ENCODE results near the gene IFI27L1.

IFI27L1 gene

DNA sequence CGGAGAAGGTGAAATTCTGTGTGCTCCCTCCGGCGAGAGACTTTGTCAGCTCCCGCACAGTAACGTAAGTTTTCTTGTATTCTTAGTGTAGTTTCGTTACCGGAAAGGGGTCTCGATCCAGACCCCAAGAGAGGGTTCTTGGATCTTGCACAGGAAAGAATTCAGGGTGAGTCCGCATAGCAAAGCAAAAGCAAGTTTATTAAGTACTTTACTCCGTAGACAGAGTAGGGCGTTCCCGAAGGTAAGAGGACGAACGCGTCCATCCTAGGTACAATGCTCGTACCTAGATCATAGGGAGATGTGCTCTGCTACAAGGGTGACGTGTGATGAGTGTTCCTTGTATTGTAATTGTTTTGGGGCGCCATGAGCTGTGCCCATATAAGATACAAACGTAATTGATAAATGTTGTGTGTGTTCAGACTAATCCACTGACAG is 293 bp downstream of the IFI27L1 start:
- no peak for DNase-seq

DNA sequence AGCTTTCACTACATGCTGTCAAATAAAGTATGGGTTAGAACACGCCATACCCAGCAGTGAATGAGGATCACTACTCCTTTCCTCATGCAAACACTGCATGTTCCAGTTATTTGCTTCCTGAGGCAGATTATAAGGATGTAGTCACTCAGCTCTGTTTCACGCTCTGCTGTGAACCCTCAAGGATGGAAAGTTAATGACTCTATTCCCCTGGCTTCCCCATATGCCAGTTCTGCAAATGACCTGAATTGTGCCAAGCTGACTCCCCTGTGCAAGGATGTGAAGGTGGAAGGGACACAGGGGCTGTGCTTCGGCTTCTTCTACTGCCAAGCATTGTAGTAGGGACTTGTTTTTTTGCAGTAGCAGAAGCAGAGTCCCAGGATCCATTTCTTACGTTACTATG is 6.8 kb downstream of the IFI27L1 start:
- no peak for DNase-seq

DNA sequence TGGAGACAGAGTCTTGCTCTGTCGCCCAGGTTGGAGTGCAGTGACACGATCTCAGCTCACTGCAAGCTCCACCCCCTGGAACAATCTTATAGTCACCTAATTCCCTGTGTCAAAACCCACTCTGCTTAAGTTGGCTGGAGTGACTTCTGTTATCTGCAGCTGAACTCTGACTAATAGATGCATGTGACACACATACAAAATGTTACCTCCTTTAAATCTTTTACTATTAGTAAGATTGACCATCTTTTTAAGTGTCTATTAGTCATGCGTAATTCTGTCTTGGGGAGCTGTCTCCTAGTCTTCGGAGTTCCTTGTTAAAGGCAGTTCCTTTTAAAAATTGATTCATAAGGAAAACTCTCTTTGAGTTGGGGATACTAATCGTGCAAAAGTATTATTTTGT is 7.4 kb downstream of the IFI27L1 start:
- no peak for DNase-seq

DNA sequence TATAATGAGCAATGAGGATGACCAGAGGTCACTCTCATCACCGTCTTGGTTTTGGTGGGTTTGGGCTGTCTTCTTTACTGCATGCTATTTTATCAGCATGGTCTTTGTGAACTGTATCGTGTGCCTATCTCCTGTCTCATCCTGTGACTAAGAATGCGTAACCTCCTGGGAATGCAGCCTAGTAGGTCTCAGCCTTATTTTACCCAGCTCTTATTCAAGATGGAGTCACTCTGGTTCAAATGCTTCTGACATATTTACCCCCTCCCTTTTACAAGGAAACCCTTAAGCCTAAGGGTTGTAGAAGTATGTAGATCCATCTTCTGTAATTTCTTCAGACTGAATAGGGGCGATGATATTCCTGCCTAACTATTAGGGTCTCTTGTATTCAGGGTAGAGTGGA is 8.4 kb downstream of the IFI27L1 start:
- DNase-seq, result no peak

DNA sequence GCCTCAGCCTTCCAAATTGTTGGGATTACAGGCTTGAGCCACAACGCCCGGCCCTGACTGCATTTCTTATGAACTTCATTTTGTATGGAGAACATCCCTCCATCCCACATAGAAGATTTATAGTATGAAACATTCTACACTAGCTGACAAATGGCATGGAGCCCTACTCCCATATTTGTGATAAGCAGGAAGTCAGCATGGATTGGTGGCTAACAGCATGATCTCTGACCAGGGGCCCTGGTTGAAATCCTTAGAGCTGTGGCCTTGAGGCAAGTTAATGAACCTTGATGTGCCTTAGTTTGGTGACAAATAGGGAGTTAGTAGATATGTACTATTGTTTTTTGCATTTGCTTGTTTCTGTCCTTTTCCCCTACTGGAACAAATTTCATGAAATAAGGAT is 12.3 kb downstream of the IFI27L1 start:
- no peak for DNase-seq

DNA sequence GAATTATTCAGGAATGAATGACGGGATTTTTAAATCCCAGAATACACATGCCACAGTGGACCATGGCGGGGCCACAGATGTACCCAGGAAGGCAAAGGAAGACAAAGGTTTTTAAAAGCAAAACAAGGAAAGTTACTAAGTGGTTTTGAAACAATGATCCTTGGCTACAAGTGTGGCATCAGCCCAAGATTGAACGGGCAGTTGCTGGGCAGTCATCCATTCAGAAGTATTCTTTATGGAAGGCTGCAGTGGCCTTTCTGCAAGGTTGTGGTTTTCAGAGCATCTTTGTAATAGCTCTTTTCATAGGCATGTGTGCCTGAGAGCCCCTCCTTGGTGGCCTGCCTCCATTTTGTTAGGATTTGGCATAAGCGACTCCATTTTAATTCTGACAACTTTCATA is 16.0 kb downstream of the IFI27L1 start:
- DNase-seq, result no peak

DNA sequence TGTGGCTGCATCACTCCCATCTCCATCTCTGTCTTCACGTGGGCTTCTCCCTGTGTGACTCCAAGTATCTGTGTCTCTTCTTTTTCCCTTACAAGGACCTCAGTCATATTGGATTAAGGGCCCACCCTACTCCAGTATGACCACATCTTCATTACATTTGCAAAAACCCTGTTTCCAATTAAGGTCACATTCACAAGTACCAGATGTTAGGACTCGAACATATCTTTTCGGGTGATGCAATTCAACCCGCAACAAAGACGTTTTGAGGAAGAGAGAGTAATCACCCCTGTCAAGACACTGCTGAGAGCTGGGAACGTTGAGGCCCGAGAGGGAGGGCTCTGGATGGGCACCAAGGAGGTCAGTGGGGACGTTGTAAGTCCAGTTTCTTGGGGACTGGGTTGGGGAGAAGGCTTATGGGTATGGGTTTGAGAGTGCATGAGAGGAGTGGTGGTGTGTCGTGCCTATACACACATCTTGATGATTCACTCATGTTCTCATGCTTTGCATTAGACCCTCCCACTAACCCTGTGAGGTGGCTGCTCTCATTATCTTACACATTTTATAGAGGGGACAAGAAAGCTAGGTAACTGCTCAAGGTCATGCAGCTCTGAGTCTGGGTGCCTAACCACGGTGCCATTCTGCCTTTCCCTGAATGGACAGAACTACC is 17.3 kb downstream of the IFI27L1 start:
- DNase-seq, result no peak

DNA sequence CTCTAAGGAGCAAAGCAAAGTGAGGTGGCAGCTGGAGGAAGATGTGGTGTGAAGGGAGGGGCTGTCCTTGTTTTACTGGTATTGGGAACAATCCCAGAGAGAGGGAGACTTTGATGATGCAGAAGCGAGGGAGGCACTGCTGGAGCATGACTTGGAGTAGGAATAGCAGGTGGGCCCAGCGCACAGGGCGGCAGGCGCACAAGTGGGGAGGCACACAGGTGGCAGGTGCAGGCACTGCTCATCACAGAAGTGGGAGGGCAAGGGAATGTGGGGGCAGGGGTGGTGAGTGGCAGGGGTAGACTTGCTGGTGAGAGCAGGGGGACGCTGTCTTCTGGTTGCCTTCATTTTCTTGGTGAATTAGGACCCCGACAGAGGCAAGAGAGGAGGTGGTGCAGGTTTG is 17.9 kb downstream of the IFI27L1 start:
- DNase-seq, result no peak

DNA sequence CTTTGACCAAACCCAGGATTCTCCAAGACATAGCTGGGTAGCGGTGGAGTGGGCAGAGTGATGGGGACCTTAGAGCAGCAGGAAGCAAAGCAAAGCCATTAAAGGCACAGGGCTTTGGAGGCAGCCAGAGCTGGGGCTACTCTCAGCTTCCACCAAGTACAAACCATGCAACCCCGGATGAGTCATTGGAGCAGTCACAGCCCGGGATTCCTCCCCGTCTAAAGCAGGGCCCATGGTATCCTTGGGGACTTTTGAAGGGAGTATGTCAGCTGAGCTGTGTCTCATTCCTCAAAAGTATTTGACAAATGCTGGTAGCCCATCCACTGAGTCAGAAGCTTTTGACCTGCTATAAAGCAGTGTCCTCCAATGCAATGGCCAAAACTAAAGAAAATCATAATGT is 19.7 kb downstream of the IFI27L1 start:
- DNase-seq, result no peak

DNA sequence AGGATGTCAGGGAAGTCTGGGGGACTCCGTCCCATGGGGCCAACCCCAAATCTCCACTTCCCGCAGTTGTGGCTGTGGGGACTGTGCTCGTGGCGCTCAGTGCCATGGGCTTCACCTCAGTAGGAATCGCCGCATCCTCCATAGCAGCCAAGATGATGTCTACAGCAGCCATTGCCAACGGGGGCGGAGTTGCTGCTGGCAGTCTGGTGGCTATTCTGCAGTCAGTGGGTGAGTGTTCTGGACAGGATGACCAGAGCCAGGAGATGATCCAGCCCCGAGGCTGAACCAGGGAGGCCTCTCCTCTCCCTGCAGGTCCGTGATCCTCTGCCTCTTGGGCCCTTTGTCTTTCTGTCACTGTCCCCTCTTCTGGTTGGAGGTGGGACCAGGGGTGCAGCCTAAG is 20.6 kb downstream of the IFI27L1 start:
- no peak for DNase-seq

DNA sequence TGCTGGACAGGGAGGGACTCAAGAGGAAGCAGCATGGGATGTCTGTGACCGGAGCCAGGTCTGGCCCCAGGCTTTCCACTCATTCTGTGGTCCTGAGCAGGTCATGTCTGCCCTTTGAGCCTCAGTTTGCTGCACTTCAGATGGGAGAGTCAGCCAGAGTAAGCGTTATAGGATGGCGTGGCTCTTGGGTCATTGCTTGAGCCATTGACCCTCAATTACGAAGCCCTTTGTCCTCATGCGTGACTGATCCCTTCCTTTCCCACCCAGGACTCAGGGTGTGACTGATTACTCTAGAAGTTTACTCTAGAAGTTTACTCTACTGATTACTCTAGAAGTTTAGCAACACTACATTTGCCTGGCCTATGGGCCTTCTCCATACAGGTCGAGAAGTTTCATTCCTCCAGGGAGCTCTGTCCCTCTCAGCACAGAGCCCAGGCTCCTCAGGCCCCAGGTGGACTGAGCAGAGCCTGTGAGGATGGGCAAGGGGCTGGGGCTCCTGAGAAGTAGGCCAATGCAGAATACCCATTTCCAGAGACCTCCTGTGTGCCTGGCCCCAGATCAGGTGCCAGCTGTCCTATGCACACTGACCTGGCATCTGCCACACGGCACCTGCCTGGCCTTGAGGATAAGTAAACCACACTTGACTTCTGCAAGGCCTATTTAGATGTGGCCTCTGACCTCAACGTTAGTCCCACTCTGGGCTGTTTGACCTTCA is 21.8 kb downstream of the IFI27L1 start:
- DNase-seq, result no peak

DNA sequence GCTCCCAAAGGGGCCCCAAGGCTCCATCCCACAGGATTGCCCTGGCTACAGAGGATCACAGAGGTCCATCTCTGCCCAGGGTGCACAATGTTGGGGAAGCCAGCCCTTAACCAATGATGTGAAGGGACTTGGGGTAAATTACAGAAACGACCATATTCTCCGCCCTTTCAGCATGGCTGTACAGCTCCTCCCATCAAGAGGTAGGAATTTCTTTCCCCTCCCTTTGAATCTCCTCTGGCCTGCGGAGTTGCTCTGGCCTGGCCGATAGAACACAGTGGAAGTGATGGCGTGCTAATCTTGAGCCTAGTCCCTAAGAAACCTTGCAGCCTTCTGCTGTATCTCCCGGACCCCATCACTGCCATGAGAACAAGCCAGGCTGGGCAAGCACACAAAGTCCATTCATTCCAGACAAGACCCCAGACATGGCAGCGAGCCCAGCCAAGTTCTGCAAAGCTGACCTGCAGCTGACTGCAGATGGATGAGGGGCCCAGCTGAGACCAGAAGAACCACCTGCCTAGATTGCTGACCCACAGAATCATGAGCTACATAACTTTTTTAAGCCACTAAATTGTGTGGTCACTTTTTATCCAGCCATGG is 22.5 kb downstream of the IFI27L1 start:
- DNase-seq, result no peak

DNA sequence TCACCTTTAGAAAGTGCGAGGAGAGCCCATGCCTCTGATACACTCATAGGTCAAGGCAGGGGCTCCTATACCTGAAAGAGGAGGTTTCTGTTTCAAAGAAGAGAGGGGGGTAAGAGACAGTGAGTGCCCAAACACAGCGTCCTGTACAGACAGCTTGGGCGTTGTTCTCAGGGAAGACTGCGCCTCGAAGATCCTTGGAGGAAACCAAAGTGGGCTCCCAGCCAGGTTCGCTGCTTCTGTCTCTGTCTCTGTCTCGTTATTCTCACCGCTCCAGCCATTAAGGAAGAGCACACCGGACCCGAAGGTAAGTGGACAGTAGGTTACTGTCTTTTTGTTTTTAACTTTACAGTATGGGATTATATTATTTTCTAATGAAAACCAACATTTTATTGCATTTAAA is 23.6 kb downstream of the IFI27L1 start:
- no peak for DNase-seq

DNA sequence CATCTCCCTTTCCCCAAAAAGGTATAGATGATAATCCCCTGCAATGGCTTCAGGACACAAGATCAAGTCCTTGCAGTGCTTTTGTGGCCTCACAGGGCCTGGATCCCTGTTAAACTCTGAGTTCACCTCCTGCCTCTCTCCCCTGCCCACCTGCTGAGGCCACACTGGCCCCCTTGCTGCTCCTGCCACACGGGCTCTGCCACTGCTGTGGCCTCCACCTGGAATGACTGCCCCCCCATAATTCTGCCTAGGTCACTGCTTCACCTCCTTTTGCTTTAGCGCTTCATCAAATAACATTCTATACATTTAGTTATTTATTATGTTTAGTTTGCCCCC is 28.8 kb downstream of the IFI27L1 start:
- no peak for DNase-seq

DNA sequence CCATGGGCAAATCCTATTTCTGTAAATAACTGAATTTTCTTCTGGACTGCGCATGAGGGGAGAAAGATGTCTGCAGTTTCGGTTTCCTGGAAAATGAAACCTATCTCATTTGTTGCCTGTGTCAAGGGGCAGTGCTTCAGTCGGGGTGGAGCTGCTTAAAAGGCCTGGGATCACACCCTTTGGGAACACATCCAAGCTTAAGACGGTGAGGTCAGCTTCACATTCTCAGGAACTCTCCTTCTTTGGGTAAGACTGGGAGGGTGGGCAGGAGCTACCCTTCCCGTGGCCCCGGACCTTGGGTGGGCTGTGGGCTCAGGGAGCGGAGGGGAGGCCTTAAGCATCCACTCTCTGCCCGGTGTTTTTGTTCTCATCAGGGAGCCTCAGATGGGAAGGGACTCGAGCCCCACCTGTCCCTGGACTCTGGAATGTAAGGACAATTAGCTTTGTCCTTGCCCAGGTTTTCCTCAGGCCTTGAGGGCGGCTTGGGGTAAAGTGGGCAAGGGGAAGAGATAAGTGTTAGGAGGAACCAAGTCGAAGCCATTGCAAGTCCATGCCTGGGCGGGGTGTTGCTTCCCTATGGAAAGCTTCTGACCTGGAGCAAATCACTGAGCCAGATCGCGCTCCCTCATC is 29.6 kb downstream of the IFI27L1 start, which contains the start of gene IFI27:
Gene IFI27, plus strand, starts transcription at position 185 of the 630 bp plus-strand sequence.
- DNase-seq, result no peak

DNA sequence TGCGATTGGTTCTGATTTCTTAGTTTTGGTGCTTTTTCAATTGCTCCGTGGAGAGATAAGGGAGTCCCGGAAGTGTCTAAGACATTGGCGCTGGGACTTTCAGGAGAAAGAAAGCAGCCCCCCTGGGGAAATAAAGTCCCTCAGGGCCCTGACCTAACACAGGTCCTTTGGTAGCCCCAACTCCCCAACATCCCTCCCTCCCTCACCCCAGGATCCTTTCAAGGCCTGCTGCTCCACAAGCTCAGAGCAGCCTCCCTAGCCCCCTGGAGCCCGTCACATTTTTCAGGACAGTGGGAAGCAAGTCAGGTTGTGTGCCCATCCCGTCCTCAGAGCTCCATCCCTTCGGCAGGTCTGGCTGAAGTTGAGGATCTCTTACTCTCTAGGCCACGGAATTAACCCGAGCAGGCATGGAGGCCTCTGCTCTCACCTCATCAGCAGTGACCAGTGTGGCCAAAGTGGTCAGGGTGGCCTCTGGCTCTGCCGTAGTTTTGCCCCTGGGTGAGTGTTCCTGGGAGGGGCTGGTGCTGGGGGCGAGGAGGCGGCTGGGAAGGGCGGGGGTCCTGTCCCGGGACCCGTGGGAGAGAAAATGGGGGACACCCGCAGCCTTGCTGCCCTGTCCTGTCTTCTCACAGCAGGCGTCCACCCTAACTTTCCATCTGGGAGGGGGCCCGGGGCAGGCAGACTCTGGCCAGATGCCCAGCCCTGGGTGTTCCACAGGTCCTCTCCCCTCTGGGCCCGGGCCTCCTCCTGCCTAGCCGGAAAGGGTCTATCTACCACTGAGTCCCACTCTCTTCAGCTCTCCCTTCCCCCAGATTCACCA is 30.4 kb downstream of the IFI27L1 start:
- no peak for DNase-seq

DNA sequence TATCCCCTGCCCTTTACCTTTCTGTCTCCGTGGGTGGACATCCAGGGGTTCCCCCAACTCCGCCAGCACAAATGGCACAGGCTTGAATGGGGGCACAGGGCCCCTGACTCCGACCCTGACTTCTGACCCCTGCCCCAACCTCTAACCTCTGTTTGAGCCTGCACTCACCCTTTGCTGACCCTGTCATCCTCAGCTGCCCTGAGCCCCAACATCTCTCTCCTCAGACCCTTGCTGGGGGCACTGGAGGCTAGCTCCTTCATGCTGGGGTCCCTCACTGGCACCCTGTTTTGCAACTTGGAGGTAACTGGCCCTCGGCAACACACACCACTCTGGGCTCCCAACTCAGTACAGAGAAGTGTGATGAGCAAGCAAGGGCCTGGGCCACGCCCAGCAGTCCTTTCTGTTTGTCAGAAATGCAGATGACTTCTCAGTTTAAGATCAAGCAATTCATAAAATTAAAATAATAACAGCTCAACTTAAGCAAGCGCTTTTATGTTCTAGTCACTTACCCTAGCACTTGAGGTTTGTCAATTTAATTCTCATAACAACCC is 31.5 kb downstream of the IFI27L1 start:
- DNase-seq, result no peak

DNA sequence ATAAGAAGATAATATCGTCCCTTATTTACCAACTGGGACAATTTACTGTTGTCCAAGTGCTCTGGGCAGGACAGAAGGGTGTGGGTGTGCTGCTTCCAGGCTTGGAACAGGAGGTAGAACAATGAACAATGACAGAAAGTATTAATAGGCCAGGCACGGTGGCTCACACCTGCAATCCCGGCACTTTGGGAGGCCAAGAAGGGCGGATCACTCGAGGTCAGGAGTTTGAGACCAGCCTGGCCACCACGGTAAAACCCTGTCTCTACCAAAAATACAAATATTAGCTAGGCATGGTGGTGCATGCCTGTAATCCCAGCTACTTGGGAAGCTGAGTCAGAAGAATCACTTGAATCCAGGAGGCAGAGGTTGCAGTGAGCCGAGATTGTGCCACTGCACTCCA is 32.0 kb downstream of the IFI27L1 start:
- DNase-seq, result no peak

DNA sequence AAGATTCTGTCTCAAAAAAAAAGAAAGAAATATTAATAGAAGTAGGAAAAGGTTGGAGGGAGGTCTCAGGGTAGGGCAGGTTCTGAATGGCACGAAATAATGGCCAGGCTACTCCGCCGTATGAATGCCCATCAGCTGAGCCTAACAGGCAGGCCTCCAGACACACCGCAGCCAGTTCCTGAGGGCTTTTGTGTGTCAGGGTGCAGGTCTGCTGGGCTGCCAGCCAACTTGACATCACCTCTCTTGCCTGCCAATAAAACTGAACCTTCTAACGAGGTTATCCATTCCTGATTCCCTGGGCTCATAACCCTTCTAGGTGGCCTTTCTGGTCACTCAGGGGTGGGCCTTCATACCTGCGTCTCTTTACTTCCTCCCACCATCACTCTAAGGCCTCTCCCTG is 32.4 kb downstream of the IFI27L1 start:
- no peak for DNase-seq

DNA sequence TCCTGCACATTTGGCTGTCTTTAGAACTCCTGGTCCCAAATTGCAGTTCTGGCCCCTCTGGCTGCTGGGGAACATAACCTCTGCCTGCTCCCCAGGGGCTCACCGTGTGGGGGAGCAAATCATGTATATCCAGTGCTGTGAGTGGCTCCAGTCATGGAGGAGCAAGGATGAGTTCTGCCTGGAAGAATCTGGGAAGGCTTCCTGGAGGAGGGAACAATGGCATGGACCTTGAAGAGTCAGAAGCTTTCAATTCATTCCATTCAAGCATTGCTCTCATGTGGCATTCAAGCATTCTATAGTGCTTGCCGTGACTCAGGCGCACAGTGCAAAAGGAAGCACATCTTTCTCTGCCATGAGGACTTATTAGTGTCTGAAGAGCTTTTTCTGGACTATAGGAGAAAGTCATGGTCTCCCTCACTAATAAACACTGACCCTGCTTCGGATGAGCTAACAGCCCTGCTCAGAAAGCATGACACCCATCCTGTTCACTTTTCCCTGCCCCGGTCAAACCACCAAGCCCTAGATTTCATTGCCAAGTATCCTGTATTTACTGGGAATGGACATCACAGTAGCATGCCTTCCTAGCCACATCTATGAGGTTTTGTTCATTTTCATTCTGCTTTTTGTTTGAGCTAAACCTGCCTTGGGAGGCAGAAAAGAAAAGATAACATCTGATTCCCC is 32.9 kb downstream of the IFI27L1 start:
- DNase-seq, result no peak

DNA sequence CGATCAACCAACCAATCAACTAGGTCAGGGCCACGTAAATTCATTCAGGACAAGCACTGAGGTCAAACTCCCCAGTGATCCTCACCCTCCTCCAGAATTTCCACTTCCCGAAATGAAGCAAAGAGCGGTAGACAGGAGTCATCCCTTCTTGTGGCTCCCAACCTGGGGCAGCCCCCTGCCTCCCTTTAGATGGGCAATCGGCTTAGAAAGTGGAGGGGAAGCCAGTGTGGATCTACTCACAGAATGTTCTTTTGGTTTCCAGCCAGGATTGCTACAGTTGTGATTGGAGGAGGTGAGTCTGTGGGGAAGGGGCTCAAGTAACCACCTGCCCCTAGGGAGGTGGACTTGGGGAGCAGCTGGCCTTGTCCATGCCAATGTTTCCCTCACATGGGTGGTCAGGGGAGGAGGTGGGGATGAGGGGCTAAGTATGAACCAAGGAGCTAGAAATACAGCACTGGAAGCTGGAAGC is 33.5 kb downstream of the IFI27L1 start:
- DNase-seq, result no peak

DNA sequence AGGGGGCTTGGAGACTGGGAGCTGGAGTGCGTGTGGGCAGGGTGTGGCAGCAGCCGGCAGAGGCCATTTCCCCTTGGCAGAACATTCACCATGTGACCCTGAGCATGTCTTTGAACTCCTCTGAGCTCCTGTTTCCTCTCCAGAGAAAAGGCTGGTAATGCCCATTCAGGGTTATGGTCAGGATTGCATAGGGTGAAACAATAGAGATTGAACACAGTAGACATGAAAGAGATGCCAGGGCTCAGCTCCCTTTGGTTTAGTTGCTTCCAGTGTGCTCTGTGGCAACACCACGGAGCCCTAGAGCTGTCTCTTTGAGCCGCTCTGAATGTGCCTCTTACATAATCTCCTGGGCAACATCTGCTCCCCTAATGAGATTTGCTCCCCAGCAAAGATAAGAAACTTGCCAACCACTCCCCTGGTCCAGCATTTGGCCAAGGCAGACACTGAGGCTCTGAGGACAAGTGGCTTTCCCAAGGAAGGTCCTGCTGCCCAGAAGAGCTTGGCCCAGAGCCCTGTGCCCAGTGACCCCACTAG is 34.0 kb downstream of the IFI27L1 start:
- DNase-seq, result no peak

Measured in NCI-H1436 treated with DMSO at 0.1 percent for 48 hours (cell line).